Measurements from ENCODE around the gene MINAR1.

Gene MINAR1

GRCh38 chr15:79475306-79475705 is 43.2 kb downstream of the MINAR1 start:
- DNase-seq (ENCODE audit: insufficient read length, low spot score) (no peak), FAIRE-seq (no peak)
- TF ChIP-seq POU2F2 (IDR thresholded peaks at IDR 0.05; ENCODE audit: low read depth, low read length): no peak
- no peak for TF ChIP-seq TAF1 (IDR thresholded peaks at IDR 0.05; ENCODE audit: low read depth, low read length)
- no peak for TF ChIP-seq SPI1 (IDR thresholded peaks at IDR 0.05; ENCODE audit: low read depth, low read length)
- no peak for TF ChIP-seq POLR2AphosphoS5 (IDR thresholded peaks at IDR 0.05; ENCODE audit: low read depth, low read length)
- TF ChIP-seq PAX5 (IDR thresholded peaks at IDR 0.05; ENCODE audit: insufficient read depth, low read length, severe bottlenecking): no peak
- TF ChIP-seq POLR2A (IDR thresholded peaks at IDR 0.05; ENCODE audit: low read depth, low read length): no peak

DNA sequence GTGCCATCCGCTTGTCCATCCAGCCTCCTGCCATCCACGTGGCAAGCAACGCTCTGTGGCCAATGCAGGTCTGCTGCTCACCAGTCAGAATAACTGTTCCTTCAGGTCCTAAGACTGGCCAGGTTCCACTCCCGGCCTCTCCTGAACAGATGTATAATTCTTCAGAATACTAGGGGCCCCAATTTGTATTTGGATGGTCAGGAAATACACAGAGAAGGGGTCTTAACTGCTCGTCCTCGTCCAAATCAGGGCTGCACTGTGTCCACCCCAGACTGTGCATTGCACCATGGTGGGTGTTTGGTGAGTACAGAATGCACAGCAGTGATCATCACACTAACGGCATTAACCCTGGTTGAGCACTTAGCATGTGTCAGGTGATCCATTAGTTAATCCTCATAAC is 46.0 kb downstream of the MINAR1 start:
- DNase-seq (ENCODE audit: insufficient read length, low spot score) (no peak), FAIRE-seq (no peak)
- no peak for TF ChIP-seq PAX5 (IDR thresholded peaks at IDR 0.05; ENCODE audit: insufficient read depth, low read length, severe bottlenecking)
- TF ChIP-seq POU2F2 (IDR thresholded peaks at IDR 0.05; ENCODE audit: low read depth, low read length): no peak
- TF ChIP-seq TAF1 (IDR thresholded peaks at IDR 0.05; ENCODE audit: low read depth, low read length): no peak
- TF ChIP-seq SPI1 (IDR thresholded peaks at IDR 0.05; ENCODE audit: low read depth, low read length): no peak
- TF ChIP-seq POLR2A (IDR thresholded peaks at IDR 0.05; ENCODE audit: low read depth, low read length): no peak
- no peak for TF ChIP-seq POLR2AphosphoS5 (IDR thresholded peaks at IDR 0.05; ENCODE audit: low read depth, low read length)

- TF ChIP-seq POLR2A (IDR thresholded peaks at IDR 0.05; ENCODE audit: low read depth, low read length) (no peak), POU2F2 (IDR thresholded peaks at IDR 0.05; ENCODE audit: low read depth, low read length) (no peak), SPI1 (IDR thresholded peaks at IDR 0.05; ENCODE audit: low read depth, low read length) (no peak), PAX5 (IDR thresholded peaks at IDR 0.05; ENCODE audit: insufficient read depth, low read length, severe bottlenecking) (no peak), POLR2AphosphoS5 (IDR thresholded peaks at IDR 0.05; ENCODE audit: low read depth, low read length) (no peak), TAF1 (IDR thresholded peaks at IDR 0.05; ENCODE audit: low read depth, low read length) (no peak)
- no peak for DNase-seq (ENCODE audit: insufficient read length, low spot score)
- no peak for FAIRE-seq
Observed at GRCh38 chr15:79479616-79480015, 47.5 kb downstream of the MINAR1 start.

DNA sequence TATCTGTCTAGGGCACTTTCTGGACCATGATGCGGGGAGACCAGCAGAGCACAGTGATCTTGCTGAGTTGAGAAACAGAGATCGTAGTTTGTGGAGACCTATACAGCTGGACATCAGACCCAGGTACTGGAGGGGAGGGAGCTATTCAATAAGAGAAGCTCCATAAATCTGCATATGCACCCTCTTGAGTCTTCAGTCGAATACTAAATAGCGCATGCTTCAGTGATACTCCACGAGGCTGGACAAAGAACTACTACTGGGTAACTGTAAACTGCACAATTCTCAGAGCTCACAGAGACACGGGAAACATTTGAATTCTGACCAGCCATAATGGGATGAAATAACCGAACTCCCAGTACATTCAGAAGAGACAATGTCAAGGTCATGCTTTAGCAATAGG is 49.7 kb downstream of the MINAR1 start:
- TF ChIP-seq PAX5 (IDR thresholded peaks at IDR 0.05; ENCODE audit: insufficient read depth, low read length, severe bottlenecking): no peak
- TF ChIP-seq POLR2A (IDR thresholded peaks at IDR 0.05; ENCODE audit: low read depth, low read length): no peak
- no peak for TF ChIP-seq TAF1 (IDR thresholded peaks at IDR 0.05; ENCODE audit: low read depth, low read length)
- no peak for TF ChIP-seq POLR2AphosphoS5 (IDR thresholded peaks at IDR 0.05; ENCODE audit: low read depth, low read length)
- no peak for TF ChIP-seq POU2F2 (IDR thresholded peaks at IDR 0.05; ENCODE audit: low read depth, low read length)
- TF ChIP-seq SPI1 (IDR thresholded peaks at IDR 0.05; ENCODE audit: low read depth, low read length): no peak
- FAIRE-seq (no peak), DNase-seq (ENCODE audit: insufficient read length, low spot score) (no peak)
